ENCODE measurements around the gene IGSF3. TPM values are rescaled to one million over a fixed set of nuclear protein-coding genes. Genes with fewer than 3 reads are reported as not detected.

Gene IGSF3
- total RNA-seq = 5.2 TPM
- long read RNA-seq, partial matches to known transcripts = 1 of 3 reads
- long read RNA-seq, other reads (novel, unspliced or antisense) = 2 of 3 reads

- peak; percentile 85 for DNase-seq (ENCODE audit: low spot score)
- intact Hi-C loops (cut with DNase I) = loop anchor here (5.0 kb wide), 1 partner anchor 95 kb away; the partner anchor contains the start of gene CD58
Measured at GRCh38 chr1:116667575-116668105, at the start of gene IGSF3. Gene IGSF3, minus strand, starts transcription at chr1:116667733. Its CDS starts 1,407 bp downstream, at chr1:116666326.

- intact Hi-C loops (cut with DNase I) = no loop called here
- no peak for DNase-seq (ENCODE audit: low spot score)
Measured at GRCh38 chr1:116717318-116717717, 49.8 kb upstream of the IGSF3 start.

GRCh38 chr1:116716391-116716790, 48.9 kb upstream of the IGSF3 start:
- no peak for DNase-seq (ENCODE audit: low spot score)
- intact Hi-C loops (cut with DNase I) = no loop called here

GRCh38 chr1:116713474-116713873, 45.9 kb upstream of the IGSF3 start:
- DNase-seq (ENCODE audit: low spot score) = no peak
- intact Hi-C loops (cut with DNase I) = no loop called here

GRCh38 chr1:116712510-116712909, 45.0 kb upstream of the IGSF3 start:
- DNase-seq (ENCODE audit: low spot score) = no peak
- intact Hi-C loops (cut with DNase I) = no loop called here

GRCh38 chr1:116711263-116711840, 43.8 kb upstream of the IGSF3 start:
- intact Hi-C loops (cut with DNase I) = no loop called here
- DNase-seq (ENCODE audit: low spot score) = no peak

- no peak for DNase-seq (ENCODE audit: low spot score)
- intact Hi-C loops (cut with DNase I) = no loop called here
Measured at GRCh38 chr1:116710420-116711262, 43.1 kb upstream of the IGSF3 start.

GRCh38 chr1:116709666-116710167, 42.2 kb upstream of the IGSF3 start:
- intact Hi-C loops (cut with DNase I) = no loop called here
- no peak for DNase-seq (ENCODE audit: low spot score)

- DNase-seq (ENCODE audit: low spot score) = no peak
- intact Hi-C loops (cut with DNase I) = no loop called here
Measured at GRCh38 chr1:116708255-116708900, 40.8 kb upstream of the IGSF3 start.

- DNase-seq (ENCODE audit: low spot score) = no peak
- intact Hi-C loops (cut with DNase I) = no loop called here
Measured at GRCh38 chr1:116706841-116707240, 39.3 kb upstream of the IGSF3 start.

- no peak for DNase-seq (ENCODE audit: low spot score)
Measured at GRCh38 chr1:116706123-116706522, 38.6 kb upstream of the IGSF3 start.

GRCh38 chr1:116704278-116704677, 36.7 kb upstream of the IGSF3 start:
- no peak for DNase-seq (ENCODE audit: low spot score)
- intact Hi-C loops (cut with DNase I) = no loop called here

More at GRCh38 chr1:116706123-116706522, 38.6 kb upstream of the IGSF3 start:
- intact Hi-C loops (cut with DNase I) = no loop called here

- intact Hi-C loops (cut with DNase I) = no loop called here
- no peak for DNase-seq (ENCODE audit: low spot score)
Measured at GRCh38 chr1:116699605-116700004, 32.1 kb upstream of the IGSF3 start.

- DNase-seq (ENCODE audit: low spot score) = no peak
- intact Hi-C loops (cut with DNase I) = no loop called here
Measured at GRCh38 chr1:116698244-116698595, 30.7 kb upstream of the IGSF3 start.

- DNase-seq (ENCODE audit: low spot score) = no peak
- intact Hi-C loops (cut with DNase I) = no loop called here
Measured at GRCh38 chr1:116697548-116698243, 30.2 kb upstream of the IGSF3 start.

GRCh38 chr1:116694524-116694923, 27.0 kb upstream of the IGSF3 start:
- intact Hi-C loops (cut with DNase I) = no loop called here
- DNase-seq (ENCODE audit: low spot score) = no peak

GRCh38 chr1:116693759-116694480, 26.4 kb upstream of the IGSF3 start:
- intact Hi-C loops (cut with DNase I) = no loop called here
- no peak for DNase-seq (ENCODE audit: low spot score)

- no peak for DNase-seq (ENCODE audit: low spot score)
- intact Hi-C loops (cut with DNase I) = no loop called here
Measured at GRCh38 chr1:116692879-116693278, 25.3 kb upstream of the IGSF3 start.

GRCh38 chr1:116690849-116691406, 23.4 kb upstream of the IGSF3 start:
- intact Hi-C loops (cut with DNase I) = no loop called here
- DNase-seq (ENCODE audit: low spot score) = no peak

Measured in cardiac septum (tissue), 1 donor.